Esophagus squamous epithelium (tissue), 5 donors: Measurements from ENCODE around the gene ZBED1. TPM values are rescaled to one million over a fixed set of nuclear protein-coding genes. Genes with fewer than 3 reads are reported as not detected.

ENCODE experiments used
- DNase-seq: peaks from one replicate; lab custom pipeline; 2025; lab: John Stamatoyannopoulos, UW
- H3K27ac ChIP-seq, 4 donors: fragments of 200-600 bp; sonication (generic); one replicate each; pipeline ENCODE4 v1.5.1; 2016 to 2019; ENCODE audit warnings: mild to moderate bottlenecking in 1 of 4
- H3K27me3 ChIP-seq, 4 donors: fragments of 200-600 bp; sonication (generic); 1 replicate in 3 of 4; 2 replicates in 1 of 4; pipeline versions ENCODE4 v1.5.1 to v1.6.0; 2017 to 2021; ENCODE audit warnings: antibody characterized with exemption in 1 of 4
- H3K36me3 ChIP-seq, 3 donors: fragments of 200-600 bp; sonication (generic); one replicate each; pipeline ENCODE4 v1.5.1; 2016 to 2019
- H3K4me1 ChIP-seq, 3 donors: fragments of 200-600 bp; sonication (generic); one replicate each; pipeline ENCODE4 v1.5.1; 2017 to 2019
- H3K4me3 ChIP-seq, 4 donors: fragments of 200-600 bp; sonication (generic); 1 replicate in 3 of 4; 2 replicates in 1 of 4; pipeline ENCODE4 v1.5.1; 2016 to 2019; ENCODE audit warnings: mild to moderate bottlenecking in 2 of 4, moderate library complexity in 1 of 4
- H3K9me3 ChIP-seq, 3 donors: fragments of 200-600 bp; sonication (generic); one replicate each; pipeline ENCODE4 v1.5.1; 2016 to 2019
- CTCF ChIP-seq, 6 experiments: fragments of 450-650 bp in 4 of 6; fragments of 200-600 bp in 2 of 6; sonication (generic) in 2 of 6; IDR thresholded peaks; one replicate each; pipeline ENCODE4 v1.5.1; 2016 to 2019; ENCODE audit warnings: antibody characterized with exemption in 6 of 6, mild to moderate bottlenecking in 4 of 6, moderate library complexity in 4 of 6
- POLR2A ChIP-seq, 4 donors: fragments of 450-650 bp; IDR thresholded peaks; one replicate each; pipeline ENCODE4 v1.6.1; 2017; ENCODE audit warnings: antibody characterized with exemption in 4 of 4, mild to moderate bottlenecking in 4 of 4, moderate library complexity in 3 of 4
- whole genome bisulfite sequencing, 2 donors: methylation state at CpG; one replicate each; pipeline ENCODE4 v1.1.5; 2018; 5-methylcytosine and 5-hydroxymethylcytosine counted together
- intact Hi-C: fragments of 100-400 bp; cut with DNase I; formaldehyde crosslinking; loops from one replicate; pipeline ENCODE4 v1.15.0; 2022
- total RNA-seq, 4 donors: library from RNA; depleted of rRNA; stranded (reverse); fragments of >200 nt; gene quantifications; one replicate each; pipeline ENCODE4 v1.1.0, GENCODE V29; 2016
- donor health status: DM: yes; HTN: yes; CAD: no.

ZBED1 gene
- total RNA-seq, 4 donors from 2014 or later, result 17.5 to 31.0 (median 25.5) TPM

DNA sequence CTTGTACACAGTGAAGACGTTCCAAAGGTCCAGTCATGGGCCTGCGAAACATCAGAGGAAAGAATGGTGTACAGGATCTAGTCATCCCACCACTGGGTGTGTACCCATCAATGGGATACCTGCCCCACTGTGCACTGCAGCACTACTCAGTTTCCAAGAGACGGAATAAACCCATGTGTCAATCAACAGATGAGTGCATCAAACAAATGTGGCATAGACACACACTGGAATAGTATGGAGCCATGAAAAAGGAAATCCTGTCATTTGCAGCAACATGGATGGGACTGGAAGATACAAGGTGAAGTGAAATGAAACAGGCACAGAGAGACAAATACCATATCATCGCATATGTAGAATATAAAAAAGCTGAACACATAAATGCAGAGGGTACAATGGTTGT lies 48.0 kb downstream of the ZBED1 start:
- Histone ChIP-seq H3K27me3 (no peaks in the 10 kb centered on the region), H3K27ac (no peak overlapping the region), H3K36me3 (no peaks in the 10 kb centered on the region), H3K4me3 (no peak overlapping the region), H3K9me3 (no peaks in the 10 kb centered on the region), H3K4me1 (peaks cover 0 to 18% (median 0%) of the 10 kb centered on the region in 3 donors)
- intact Hi-C loops, result no loop called here
- TF ChIP-seq POLR2A (IDR thresholded peaks at IDR 0.05) (no peak), CTCF (IDR thresholded peaks at IDR 0.05) (no peak)
- WGBS, 2 donors, result 92 to 98% methylated on average over 4 of the region's 4 CpGs
- no peak for DNase-seq

DNA sequence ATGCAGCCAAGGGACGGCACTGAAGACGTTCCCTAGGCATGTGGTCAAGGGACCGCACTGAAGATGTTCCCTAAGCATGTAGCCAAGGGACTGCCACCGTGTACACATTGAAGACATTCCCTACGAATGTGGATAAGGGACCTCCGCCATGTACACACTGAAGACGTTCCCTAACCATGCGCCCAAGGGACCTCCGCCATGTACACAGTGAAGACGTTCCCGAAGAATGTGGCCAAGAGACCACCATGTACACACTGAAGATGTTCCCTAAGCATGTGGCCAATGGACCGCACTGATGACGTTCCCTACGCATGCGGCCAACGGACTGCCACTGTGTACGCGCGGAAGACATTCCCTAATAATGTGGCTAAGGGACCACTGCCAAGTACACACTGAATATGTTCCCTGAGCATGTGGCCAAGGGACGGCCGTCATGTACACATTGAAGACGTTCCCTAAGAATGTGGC lies 48.4 kb downstream of the ZBED1 start:
- DNase-seq, result no peak
- intact Hi-C loops, result no loop called here
- Histone ChIP-seq H3K4me1 (peaks cover 0 to 18% (median 0%) of the 10 kb centered on the region in 3 donors), H3K36me3 (no peaks in the 10 kb centered on the region), H3K27ac (no peak overlapping the region), H3K27me3 (no peaks in the 10 kb centered on the region), H3K4me3 (no peak overlapping the region), H3K9me3 (no peaks in the 10 kb centered on the region)
- TF ChIP-seq POLR2A (IDR thresholded peaks at IDR 0.05) (no peak), CTCF (IDR thresholded peaks at IDR 0.05) (no peak)
- WGBS, 2 donors, result 85 to 95% methylated on average over 16 to 19 of the region's 22 CpGs

DNA sequence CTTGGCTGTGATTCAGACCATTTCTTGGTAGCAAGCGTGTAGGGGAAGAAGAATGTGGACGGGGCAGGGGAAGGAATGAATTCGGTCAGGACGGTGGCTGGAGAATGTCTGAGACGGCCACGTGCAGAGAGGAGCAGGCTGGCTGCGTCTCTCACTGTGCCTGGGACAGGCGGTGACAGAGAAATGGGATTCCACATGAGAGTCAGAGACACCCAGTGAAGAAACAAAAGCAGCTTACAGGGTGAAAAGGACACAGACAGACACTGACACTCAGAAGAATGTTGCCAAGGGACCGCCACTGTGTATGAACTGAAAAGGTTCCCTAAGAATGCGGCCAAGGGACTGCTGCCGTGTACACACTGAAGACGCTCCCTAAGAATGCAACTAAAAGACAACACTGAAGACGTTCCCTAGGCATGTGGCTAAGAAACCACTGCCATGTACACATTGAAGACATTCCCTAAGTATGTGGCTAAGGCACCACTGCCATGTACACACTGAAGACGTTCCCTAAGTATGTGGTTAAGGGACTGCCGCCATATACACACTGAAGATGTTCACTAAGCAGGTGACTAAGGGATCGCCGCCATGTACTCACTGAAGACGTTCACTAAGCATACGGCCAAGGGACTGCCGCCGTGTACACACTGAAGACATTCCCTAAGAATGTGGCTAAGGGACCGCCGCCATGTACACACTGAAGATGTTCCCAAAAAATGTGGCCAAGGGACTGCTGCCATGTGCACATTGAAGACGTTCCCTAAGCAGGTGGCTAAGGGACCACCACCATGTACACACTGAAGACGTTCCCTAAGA lies 49.1 kb downstream of the ZBED1 start:
- no peaks in the 10 kb centered on the region for H3K27me3 ChIP-seq

GRCh38 chrX:2450681-2451080 lies 50.1 kb downstream of the ZBED1 start:
- H3K4me3 ChIP-seq, result no peak overlapping the region
- no peaks in the 10 kb centered on the region for H3K9me3 ChIP-seq
- TF ChIP-seq POLR2A (IDR thresholded peaks at IDR 0.05), result no peak
- no peak for TF ChIP-seq CTCF (IDR thresholded peaks at IDR 0.05)
- no peak overlapping the region for H3K27ac ChIP-seq
- intact Hi-C loops, result no loop called here
- WGBS, 2 donors, result 75 to 78% methylated on average over 5 of the region's 5 CpGs
- peaks cover 0 to 18% (median 0%) of the 10 kb centered on the region in 3 donors for H3K4me1 ChIP-seq
- no peaks in the 10 kb centered on the region for H3K27me3 ChIP-seq
- no peaks in the 10 kb centered on the region for H3K36me3 ChIP-seq
- no peak for DNase-seq

More for the DNA sequence above, 49.1 kb downstream of the ZBED1 start:
- Histone ChIP-seq H3K9me3 (no peaks in the 10 kb centered on the region), H3K4me3 (no peak overlapping the region), H3K27ac (no peak overlapping the region), H3K4me1 (peaks cover 0 to 18% (median 0%) of the 10 kb centered on the region in 3 donors), H3K36me3 (no peaks in the 10 kb centered on the region)
- DNase-seq, result no peak
- intact Hi-C loops, result no loop called here
- TF ChIP-seq POLR2A (IDR thresholded peaks at IDR 0.05) (no peak), CTCF (IDR thresholded peaks at IDR 0.05) (no peak)
- WGBS, 2 donors, result 59 to 69% methylated on average over 22 to 25 of the region's 25 CpGs

- WGBS, 2 donors, result 85 to 90% methylated on average over 13 of the region's 13 CpGs
- intact Hi-C loops, result no loop called here
- no peak for TF ChIP-seq CTCF (IDR thresholded peaks at IDR 0.05)
- no peak for TF ChIP-seq POLR2A (IDR thresholded peaks at IDR 0.05)
- Histone ChIP-seq H3K4me3 (no peak overlapping the region), H3K27ac (no peak overlapping the region), H3K4me1 (peaks cover 0 to 18% (median 0%) of the 10 kb centered on the region in 3 donors), H3K9me3 (no peaks in the 10 kb centered on the region), H3K27me3 (no peaks in the 10 kb centered on the region), H3K36me3 (no peaks in the 10 kb centered on the region)
- no peak for DNase-seq
Measured at GRCh38 chrX:2449135-2449886, 51.5 kb downstream of the ZBED1 start.
